Measurements from ENCODE around the gene ANKS1B. TPM values are rescaled to one million over a fixed set of nuclear protein-coding genes. Genes with fewer than 3 reads are reported as not detected.
"Not testable (repeated sequence)": the region's sequence is repeated elsewhere in the genome, so short reads cannot be mapped to it uniquely, and the experiment has no call there.

Gene ANKS1B
- polyA plus RNA-seq, 3 donors: not detected

GRCh38 chr12:98757455-98757854, 1227.3 kb downstream of the ANKS1B start:
- no peak overlapping the region for H3K4me3 Mint-ChIP-seq
- H3K9me3 Mint-ChIP-seq: no peaks in the 10 kb centered on the region
- Histone ChIP-seq H3K4me1 (ENCODE audit: control insufficient read depth in 1 of 2, insufficient read depth in 2 of 2, low read length in 2 of 2) (no peaks in the 10 kb centered on the region), H3K36me3 (replicated peaks in 1 of 2; ENCODE audit: control insufficient read depth in 1 of 2, insufficient read depth in 2 of 2, low read length in 2 of 2) (no peaks in the 10 kb centered on the region), H3K79me2 (ENCODE audit: insufficient read depth, low read length) (no peaks in the 10 kb centered on the region), H3K27ac (ENCODE audit: low read depth in 1 of 2, low read length in 2 of 2) (no peak overlapping the region), H2AFZ (ENCODE audit: insufficient read depth, low read depth, low read length, poor library complexity, severe bottlenecking) (no peak overlapping the region), H3K4me3 (replicated peaks in 1 of 3; ENCODE audit: low read depth in 2 of 3, low read length in 3 of 3) (no peak overlapping the region), H3K27me3 (ENCODE audit: control insufficient read depth in 2 of 2, insufficient read depth in 2 of 2, low read length in 2 of 2) (no peaks in the 10 kb centered on the region), H3K9ac (ENCODE audit: insufficient read depth, low read length, poor library complexity, severe bottlenecking) (no peak overlapping the region), H4K20me1 (ENCODE audit: insufficient read depth, low read length) (no peaks in the 10 kb centered on the region), H3K9me3 (replicated peaks in 1 of 2; ENCODE audit: control insufficient read depth in 1 of 2, insufficient read depth in 1 of 2, low read length in 2 of 2) (no peaks in the 10 kb centered on the region), H3K4me2 (replicated peaks; ENCODE audit: extremely low read depth, low read length, poor library complexity, severe bottlenecking) (no peak overlapping the region)
- H3K27ac Mint-ChIP-seq: no peak overlapping the region
- no peaks in the 10 kb centered on the region for H3K36me3 Mint-ChIP-seq
- TF ChIP-seq CTCF (IDR thresholded peaks at IDR 0.05): no peak
- WGBS (ENCODE audit: insufficient coverage): 80% methylated on average over 1 of the region's 4 CpGs
- no peak for DNase-seq
- H3K4me1 Mint-ChIP-seq: no peaks in the 10 kb centered on the region
- peaks cover 4 to 12% (median 9%) of the 10 kb centered on the region in 3 donors for H3K27me3 Mint-ChIP-seq (ENCODE audit: low read depth in 3 of 3)
- intact Hi-C loops (cut with micrococcal nuclease): no loop called here

GRCh38 chr12:98755855-98756254, 1228.9 kb downstream of the ANKS1B start:
- H3K27ac Mint-ChIP-seq; H3K4me1 ChIP-seq (ENCODE audit: control insufficient read depth in 1 of 2, insufficient read depth in 2 of 2, low read length in 2 of 2); H3K4me3 ChIP-seq (replicated peaks in 1 of 3; ENCODE audit: low read depth in 2 of 3, low read length in 3 of 3); H3K9me3 ChIP-seq (replicated peaks in 1 of 2; ENCODE audit: control insufficient read depth in 1 of 2, insufficient read depth in 1 of 2, low read length in 2 of 2); H3K9me3 Mint-ChIP-seq; DNase-seq; H3K36me3 Mint-ChIP-seq; H3K27ac ChIP-seq (ENCODE audit: low read depth in 1 of 2, low read length in 2 of 2); intact Hi-C loops (cut with micrococcal nuclease); H3K36me3 ChIP-seq (replicated peaks in 1 of 2; ENCODE audit: control insufficient read depth in 1 of 2, insufficient read depth in 2 of 2, low read length in 2 of 2); H3K4me3 Mint-ChIP-seq; H3K4me2 ChIP-seq (replicated peaks; ENCODE audit: extremely low read depth, low read length, poor library complexity, severe bottlenecking); H3K79me2 ChIP-seq (ENCODE audit: insufficient read depth, low read length); H2AFZ ChIP-seq (ENCODE audit: insufficient read depth, low read depth, low read length, poor library complexity, severe bottlenecking); H3K27me3 ChIP-seq (ENCODE audit: control insufficient read depth in 2 of 2, insufficient read depth in 2 of 2, low read length in 2 of 2); H3K27me3 Mint-ChIP-seq (ENCODE audit: low read depth in 3 of 3); H3K9ac ChIP-seq (ENCODE audit: insufficient read depth, low read length, poor library complexity, severe bottlenecking); H4K20me1 ChIP-seq (ENCODE audit: insufficient read depth, low read length); H3K4me1 Mint-ChIP-seq: not testable (repeated sequence)
- WGBS (ENCODE audit: insufficient coverage): 100% methylated on average over 1 of the region's 5 CpGs

Measured in CD14-positive monocyte (primary cell).